Upper lobe of left lung (tissue), 6 donors: ENCODE data around the gene LRP1. TPM values are rescaled to one million over a fixed set of nuclear protein-coding genes. Genes with fewer than 3 reads are reported as not detected.

Experiments used
- ATAC-seq, 2 donors: fragments of 200-7000 bp; cut with Tn5 transposase; one replicate each; pipeline ENCODE4 v1.9.1; 2022; ENCODE audit warnings: mild to moderate bottlenecking in 2 of 2, moderate library complexity in 2 of 2; ENCODE audit not compliant: low FRiP score in 2 of 2
- DNase-seq, 2 donors: peaks; one replicate each; pipeline ENCODE4 v3.0.0-alpha.2; 2019 to 2020
- H3K27ac ChIP-seq, 4 donors: fragments of 200-600 bp; sonication (generic); one replicate each; pipeline ENCODE4 v1.5.1; 2016 to 2019
- H3K27me3 ChIP-seq, 4 donors: fragments of 200-600 bp; sonication (generic); one replicate each; pipeline ENCODE4 v1.5.1; 2017 to 2019
- H3K36me3 ChIP-seq, 4 donors: fragments of 200-600 bp; sonication (generic); one replicate each; pipeline ENCODE4 v1.5.1; 2016 to 2019
- H3K4me1 ChIP-seq, 4 donors: fragments of 200-600 bp; sonication (generic); one replicate each; pipeline ENCODE4 v1.5.1; 2018 to 2019
- H3K4me3 ChIP-seq, 4 donors: fragments of 200-600 bp; sonication (generic); one replicate each; pipeline ENCODE4 v1.5.1; 2017 to 2019; ENCODE audit warnings: mild to moderate bottlenecking in 2 of 4, moderate library complexity in 1 of 4
- H3K9me3 ChIP-seq, 4 donors: fragments of 200-600 bp; sonication (generic); one replicate each; pipeline ENCODE4 v1.5.1; 2018 to 2019
- EP300 ChIP-seq, 4 donors: sonication (generic); formaldehyde crosslinking; IDR thresholded peaks; one replicate each; pipeline ENCODE4 v1.5.1; 2017; ENCODE audit warnings: antibody characterized with exemption in 4 of 4, control low read depth in 2 of 4
- POLR2A ChIP-seq, 4 donors: fragments of 450-650 bp; IDR thresholded peaks; one replicate each; pipeline ENCODE4 v1.5.1; 2016 to 2017; ENCODE audit warnings: antibody characterized with exemption in 4 of 4, mild to moderate bottlenecking in 2 of 4
- POLR2AphosphoS5 ChIP-seq, 2 donors: sonication (generic); formaldehyde crosslinking; IDR thresholded peaks; one replicate each; pipeline ENCODE4 v1.5.1; 2017; ENCODE audit warnings: antibody characterized with exemption in 2 of 2
- WGBS, 2 donors: methylation state at CpG; one replicate each; pipeline ENCODE4 v1.1.5; 2017 to 2018; 5-methylcytosine and 5-hydroxymethylcytosine counted together
- total RNA-seq, 6 donors: library from RNA; depleted of rRNA in 4 of 6; stranded (reverse); fragments of >200 nt in 4 of 6; gene quantifications; one replicate each; pipeline versions ENCODE4 v1.1.0 to v1.2.1, GENCODE V29; 2016 to 2021
- TF ChIP-seq, protein P1 (sequence below), 6 experiments: fragments of 450-650 bp in 4 of 6; fragments of 200-600 bp in 2 of 6; sonication (generic) in 2 of 6; IDR thresholded peaks; one replicate each; pipeline ENCODE4 v1.5.1; 2016 to 2019; ENCODE audit warnings: antibody characterized with exemption in 6 of 6
- donor health status: DM: no; HTN: no; CAD: no; lungs with moderate emphysema.
- donor health status: DM: no; HTN: yes; CAD: no; lungs with severe emphysema.

The LRP1 gene
- total RNA-seq, 6 donors from 2014 or later: 137 to 504 (median 308) TPM

DNA sequence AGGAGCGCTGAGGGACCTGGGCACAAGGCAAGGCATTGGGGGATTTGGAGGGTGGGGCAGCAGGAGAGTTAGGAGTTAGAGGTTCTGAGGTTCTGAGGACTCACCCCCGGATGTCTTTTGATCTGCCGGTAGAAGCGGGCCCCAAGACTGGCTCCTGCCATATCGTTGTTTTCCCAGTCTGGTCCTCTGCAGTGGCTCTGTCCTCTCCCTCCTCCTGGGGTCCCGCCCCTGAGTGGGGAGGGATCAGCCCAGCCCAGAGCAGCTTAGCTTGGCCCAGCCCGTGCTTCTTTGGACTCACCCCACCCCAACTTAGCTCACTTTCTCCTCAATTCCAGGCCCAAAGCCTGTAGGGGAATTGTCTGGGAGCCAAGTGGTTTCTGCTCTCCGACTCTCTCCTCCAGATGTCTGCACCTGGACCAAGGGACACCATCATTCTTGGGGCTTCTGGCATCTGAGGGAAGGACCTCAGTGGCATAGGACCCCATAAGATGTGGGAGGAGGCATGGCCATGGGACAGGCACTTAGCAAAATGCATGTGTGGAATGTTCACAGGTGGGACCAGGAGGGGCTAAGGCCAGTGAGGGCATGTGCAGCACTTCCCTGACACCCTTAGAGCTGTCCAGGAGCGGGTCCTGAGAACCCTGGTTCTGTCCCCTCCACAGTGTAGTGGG is 108.8 kb downstream of the LRP1 start:
- Histone ChIP-seq H3K27me3 (peaks cover 0 to 40% (median 32%) of the 10 kb centered on the region in 4 donors), H3K27ac (peak overlapping the region in 1 of 4 donors; percentile 67), H3K9me3 (no peaks in the 10 kb centered on the region), H3K36me3 (peaks cover 0 to 32% (median 27%) of the 10 kb centered on the region in 4 donors), H3K4me3 (peak overlapping the region in 3 of 4 donors; percentile 9 to 28 (median 16)), H3K4me1 (peaks cover 40 to 50% (median 45%) of the 10 kb centered on the region in 4 donors)
- TF ChIP-seq POLR2A (IDR thresholded peaks at IDR 0.05): no peak
- TF ChIP-seq EP300 (IDR thresholded peaks at IDR 0.05): no peak
- TF ChIP-seq POLR2AphosphoS5 (IDR thresholded peaks at IDR 0.05): no peak
- TF ChIP-seq, protein P1, sequence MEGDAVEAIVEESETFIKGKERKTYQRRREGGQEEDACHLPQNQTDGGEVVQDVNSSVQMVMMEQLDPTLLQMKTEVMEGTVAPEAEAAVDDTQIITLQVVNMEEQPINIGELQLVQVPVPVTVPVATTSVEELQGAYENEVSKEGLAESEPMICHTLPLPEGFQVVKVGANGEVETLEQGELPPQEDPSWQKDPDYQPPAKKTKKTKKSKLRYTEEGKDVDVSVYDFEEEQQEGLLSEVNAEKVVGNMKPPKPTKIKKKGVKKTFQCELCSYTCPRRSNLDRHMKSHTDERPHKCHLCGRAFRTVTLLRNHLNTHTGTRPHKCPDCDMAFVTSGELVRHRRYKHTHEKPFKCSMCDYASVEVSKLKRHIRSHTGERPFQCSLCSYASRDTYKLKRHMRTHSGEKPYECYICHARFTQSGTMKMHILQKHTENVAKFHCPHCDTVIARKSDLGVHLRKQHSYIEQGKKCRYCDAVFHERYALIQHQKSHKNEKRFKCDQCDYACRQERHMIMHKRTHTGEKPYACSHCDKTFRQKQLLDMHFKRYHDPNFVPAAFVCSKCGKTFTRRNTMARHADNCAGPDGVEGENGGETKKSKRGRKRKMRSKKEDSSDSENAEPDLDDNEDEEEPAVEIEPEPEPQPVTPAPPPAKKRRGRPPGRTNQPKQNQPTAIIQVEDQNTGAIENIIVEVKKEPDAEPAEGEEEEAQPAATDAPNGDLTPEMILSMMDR (IDR thresholded peaks at IDR 0.05): no peak
- 19 to 37% methylated on average over 8 of the region's 9 CpGs for WGBS, 2 donors
- DNase-seq: no peak
- ATAC-seq: no peak

DNA sequence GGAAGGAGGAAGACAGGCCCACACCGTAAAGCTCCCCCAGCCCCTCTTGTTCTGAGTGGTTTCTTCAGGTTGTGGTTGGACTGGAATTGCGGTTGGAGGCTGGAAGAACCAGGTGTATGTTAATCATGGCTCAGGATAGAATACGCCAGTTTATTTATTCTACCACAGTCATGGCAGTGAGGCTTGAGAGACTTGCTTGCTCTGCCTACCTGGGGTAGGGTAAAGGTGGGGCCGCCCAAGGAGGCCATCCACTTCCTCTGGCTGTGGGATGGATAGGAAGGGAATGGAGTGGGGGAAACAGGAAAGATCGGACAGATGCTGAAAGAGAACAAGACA is 109.3 kb downstream of the LRP1 start:
- no peak overlapping the region for H3K4me3 ChIP-seq
- WGBS, 2 donors: 30 to 44% methylated on average over 5 of the region's 5 CpGs
- DNase-seq (no peak), ATAC-seq (no peak)
- H3K36me3 ChIP-seq: peaks cover 0 to 26% (median 22%) of the 10 kb centered on the region in 4 donors
- no peaks in the 10 kb centered on the region for H3K9me3 ChIP-seq
- TF ChIP-seq, protein P1 (IDR thresholded peaks at IDR 0.05): no peak
- TF ChIP-seq POLR2AphosphoS5 (IDR thresholded peaks at IDR 0.05) (no peak), EP300 (IDR thresholded peaks at IDR 0.05) (no peak), POLR2A (IDR thresholded peaks at IDR 0.05) (no peak)
- H3K27me3 ChIP-seq: peaks cover 0 to 45% (median 35%) of the 10 kb centered on the region in 4 donors
- no peak overlapping the region for H3K27ac ChIP-seq
- peaks cover 45 to 55% (median 50%) of the 10 kb centered on the region in 4 donors for H3K4me1 ChIP-seq

DNA sequence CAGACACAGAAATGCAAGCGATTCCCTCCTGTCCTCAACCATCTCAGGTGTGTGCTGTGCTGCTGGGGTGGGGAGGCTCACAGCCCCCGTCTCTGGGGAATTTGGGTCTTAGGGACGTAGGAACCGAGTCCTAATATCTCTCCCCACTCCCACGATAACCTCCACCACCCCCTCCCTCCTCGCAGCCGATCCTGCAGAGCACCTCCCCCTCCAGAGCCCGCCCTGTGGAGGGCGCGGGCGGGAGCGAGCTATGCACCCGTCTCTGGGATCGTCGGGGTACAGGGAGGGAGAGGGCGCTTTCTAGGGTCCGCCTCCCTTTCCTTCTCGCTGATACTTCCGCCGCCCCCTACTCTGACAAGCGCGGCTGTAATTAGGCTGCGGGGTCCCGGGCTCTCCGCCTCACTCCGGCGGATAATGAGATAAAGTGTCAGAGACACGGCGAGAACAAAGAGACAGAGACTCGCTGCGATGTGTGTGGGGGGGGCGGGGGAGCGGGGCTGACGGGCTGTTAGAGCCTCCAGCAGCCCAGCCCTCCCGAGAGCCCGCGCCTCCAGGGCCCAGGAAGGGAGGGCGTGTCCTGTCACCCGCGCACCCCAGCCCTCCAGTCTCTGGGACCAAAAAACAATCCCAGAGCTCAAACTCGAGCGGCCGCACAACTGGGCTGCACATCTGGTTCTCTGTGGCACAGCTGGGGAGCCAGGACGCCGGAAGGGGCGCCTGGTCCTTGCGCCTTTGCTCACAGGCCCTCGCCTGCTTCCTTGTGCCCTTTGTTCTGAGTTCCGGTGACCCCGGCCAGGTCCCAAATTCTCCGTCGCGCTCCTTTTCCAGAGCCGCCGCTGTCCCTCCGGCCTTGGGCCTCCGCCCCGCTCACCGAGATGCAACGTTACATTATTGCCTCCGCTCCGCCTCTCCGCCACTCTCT is 109.9 kb downstream of the LRP1 start:
- ATAC-seq: no peak
- H3K4me3 ChIP-seq: peak overlapping the region; percentile 28 to 58 (median 42)
- TF ChIP-seq EP300 (IDR thresholded peaks at IDR 0.05) (no peak), POLR2A (IDR thresholded peaks at IDR 0.05) (no peak), POLR2AphosphoS5 (IDR thresholded peaks at IDR 0.05) (no peak)
- TF ChIP-seq, protein P1 (IDR thresholded peaks at IDR 0.05): no peak
- peaks cover 51 to 61% (median 56%) of the 10 kb centered on the region in 4 donors for H3K4me1 ChIP-seq
- peaks cover 0 to 52% (median 38%) of the 10 kb centered on the region in 4 donors for H3K27me3 ChIP-seq
- DNase-seq: peak in 1 of 2 donors; percentile 76
- H3K27ac ChIP-seq: peak overlapping the region in 2 of 4 donors; percentile 13 to 17
- H3K36me3 ChIP-seq: peaks cover 0 to 20% (median 16%) of the 10 kb centered on the region in 4 donors
- no peaks in the 10 kb centered on the region for H3K9me3 ChIP-seq
- 3 to 13% methylated on average over 25 to 56 of the region's 63 CpGs for WGBS, 2 donors

DNA sequence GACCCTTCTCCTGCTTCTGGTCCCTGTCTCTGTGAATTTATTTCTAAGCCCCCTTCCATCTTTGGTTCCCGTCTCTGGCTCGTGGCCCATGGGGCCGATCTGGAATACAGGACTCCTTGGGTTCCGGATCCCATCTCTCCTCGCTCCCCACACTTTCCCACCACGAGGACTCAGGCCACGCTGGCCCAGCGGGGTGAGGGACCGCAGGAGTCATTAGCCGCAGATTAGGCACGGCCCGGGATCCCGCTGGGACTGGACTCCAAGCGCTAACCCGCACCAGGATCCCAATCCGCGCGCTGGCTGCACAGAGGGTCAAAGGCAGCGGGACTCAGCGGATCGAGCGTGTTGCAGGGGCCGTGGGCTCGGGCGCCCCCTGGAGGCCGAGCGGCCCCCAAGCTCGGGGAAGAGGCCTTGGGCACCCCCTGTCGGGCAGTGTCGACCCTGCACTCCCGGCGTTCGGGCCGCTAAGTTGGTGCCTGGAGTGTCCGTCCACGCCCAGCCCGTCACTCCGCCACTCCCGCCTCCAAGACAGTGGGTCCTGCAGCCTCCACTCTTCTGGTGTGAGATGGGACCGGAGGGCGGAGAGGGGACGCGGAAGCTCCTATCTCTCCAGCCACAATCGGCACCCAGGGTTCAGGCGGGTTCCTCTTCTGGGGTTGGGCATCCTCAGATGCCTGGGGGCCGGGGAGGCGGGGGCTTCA is 110.7 kb downstream of the LRP1 start:
- H3K27ac ChIP-seq: peak overlapping the region in 2 of 4 donors; percentile 13 to 17
- ATAC-seq (peak; percentile 93 to 95), DNase-seq (peak; percentile 91 to 98)
- no peaks in the 10 kb centered on the region for H3K9me3 ChIP-seq
- peak overlapping the region; percentile 28 to 58 (median 42) for H3K4me3 ChIP-seq
- WGBS, 2 donors: 4% methylated on average over 21 of the region's 47 CpGs
- H3K4me1 ChIP-seq: peaks cover 59 to 69% (median 62%) of the 10 kb centered on the region in 4 donors
- TF ChIP-seq, protein P1 (IDR thresholded peaks at IDR 0.05): peak; percentile 100
- no peak for TF ChIP-seq POLR2A (IDR thresholded peaks at IDR 0.05)
- TF ChIP-seq EP300 (IDR thresholded peaks at IDR 0.05): no peak
- TF ChIP-seq POLR2AphosphoS5 (IDR thresholded peaks at IDR 0.05): peak in 1 of 2 donors; percentile 24
- H3K27me3 ChIP-seq: peaks cover 0 to 60% (median 39%) of the 10 kb centered on the region in 4 donors
- peaks cover 0 to 12% (median 8%) of the 10 kb centered on the region in 4 donors for H3K36me3 ChIP-seq
